GM23338 (cell line): ENCODE measurements around the gene MTMR3.

ENCODE experiments used
- CTCF ChIP-seq, 2 experiments: fragments of 200-600 bp in 1 of 2; sonication (generic) in 1 of 2; conservative IDR thresholded peaks; 2 replicates each; pipeline versions ENCODE4 v1.5.1 to v1.6.1; 2016 to 2017; ENCODE audit warnings: antibody characterized with exemption in 2 of 2, low read depth in 2 of 2, mild to moderate bottlenecking in 2 of 2, moderate library complexity in 1 of 2
- JUNB ChIP-seq: IDR thresholded peaks from one replicate; pipeline ENCODE4 v1.6.1; 2016; ENCODE audit warnings: antibody characterized with exemption; ENCODE audit not compliant: unreplicated experiment
- POLR2AphosphoS5 ChIP-seq: IDR thresholded peaks from 2 replicates; pipeline ENCODE4 v1.6.1; 2016; ENCODE audit warnings: antibody characterized with exemption, low read depth

- TF ChIP-seq CTCF (conservative IDR thresholded peaks at IDR 0.05; ENCODE audit: low read depth in 2 of 2) (no peak), JUNB (no peak), POLR2AphosphoS5 (no peak)
Measured at GRCh38 chr22:29842740-29843139, 40.2 kb upstream of the MTMR3 start.
